H1 (cell line): Measurements from ENCODE around the gene OGG1. TPM values are rescaled to one million over a fixed set of nuclear protein-coding genes. Genes with fewer than 3 reads are reported as not detected.

ENCODE experiments used
- CTCF ChIA-PET: fragments of 300-600 bp; sonication (Branson Sonifier 250); formaldehyde crosslinking; loops from one replicate; lab custom pipeline; 2021; ENCODE audit not compliant: partially characterized antibody; lab: Charles Lee
- POLR2A ChIA-PET: fragments of 300-600 bp; sonication (Branson Sonifier 250); formaldehyde crosslinking; loops from one replicate; lab custom pipeline; 2021; ENCODE audit warnings: inconsistent platforms; ENCODE audit not compliant: partially characterized antibody; lab: Charles Lee
- DNase-seq, 2 experiments: peaks; one replicate each; pipeline versions ENCODE4 v3.0.0 to v3.0.0-alpha.2; 2010 to 2022; ENCODE audit warnings: low spot score in 2 of 2, low read depth in 1 of 2, mixed read lengths in 1 of 2
- FAIRE-seq: peaks from 2 replicates; lab custom pipeline; 2011; peaks lifted over from hg19 to GRCh38; lab: Jason Lieb, UNC
- H2AFZ ChIP-seq: 2 replicates; pipeline ENCODE4 v1.8.1; 2012; ENCODE audit warnings: low read length, inconsistent platforms
- H2AK5ac ChIP-seq: 2 replicates; pipeline ENCODE4 v1.6.1; 2013; ENCODE audit warnings: low read depth, low read length
- H2BK120ac ChIP-seq: replicated peaks from 2 replicates; pipeline ENCODE3; 2013; ENCODE audit warnings: low read depth, low read length, inconsistent platforms
- H2BK12ac ChIP-seq: 2 replicates; pipeline ENCODE4 v1.6.1; 2013; ENCODE audit warnings: low read depth, low read length
- H2BK15ac ChIP-seq: 2 replicates; pipeline ENCODE4 v1.6.1; 2013; ENCODE audit warnings: low read length
- H2BK20ac ChIP-seq: 2 replicates; pipeline ENCODE4 v1.6.1; 2013; ENCODE audit warnings: low read length
- H2BK5ac ChIP-seq: 2 replicates; pipeline ENCODE4 v1.6.1; 2013; ENCODE audit warnings: low read depth, low read length
- H3K14ac ChIP-seq: 2 replicates; pipeline ENCODE4 v1.6.1; 2013; ENCODE audit warnings: inconsistent platforms; ENCODE audit not compliant: insufficient read length
- H3K18ac ChIP-seq: 2 replicates; pipeline ENCODE4 v1.6.1; 2013; ENCODE audit warnings: low read length; ENCODE audit errors: extremely low read depth
- H3K23ac ChIP-seq: 2 replicates; pipeline ENCODE4 v1.6.1; 2013; ENCODE audit warnings: inconsistent platforms; ENCODE audit not compliant: insufficient read length
- H3K23me2 ChIP-seq: 2 replicates; pipeline ENCODE4 v1.6.1; 2013; ENCODE audit warnings: low read depth, low read length
- H3K27ac ChIP-seq: 2 replicates; pipeline ENCODE4 v1.6.1; 2011; ENCODE audit warnings: low read depth, low read length, inconsistent platforms
- H3K27me3 ChIP-seq, 4 experiments: replicated peaks in 1 of 4; 1 replicate in 1 of 4; 2 replicates in 3 of 4; pipeline versions ENCODE4 v1.6.1 to v1.8.1; 2011 to 2013; ENCODE audit warnings: low read length in 3 of 4, mild to moderate bottlenecking in 3 of 4, inconsistent platforms in 2 of 4, mixed read lengths in 2 of 4, moderate library complexity in 1 of 4; ENCODE audit not compliant: control insufficient read depth in 3 of 4, insufficient read depth in 3 of 4; ENCODE audit errors: extremely low read depth in 1 of 4
- H3K36me3 ChIP-seq, 4 experiments: 2 replicates each; pipeline versions ENCODE4 v1.6.1 to v1.8.1; 2011 to 2013; ENCODE audit warnings: mild to moderate bottlenecking in 4 of 4, low read length in 3 of 4, moderate library complexity in 2 of 4, control low read depth in 1 of 4, inconsistent platforms in 1 of 4; ENCODE audit not compliant: insufficient read depth in 4 of 4, control insufficient read depth in 2 of 4
- H3K4ac ChIP-seq: replicated peaks from 2 replicates; pipeline ENCODE3; 2013; ENCODE audit warnings: low read length, low read depth, mixed read lengths, inconsistent platforms; ENCODE audit not compliant: insufficient read length
- H3K4me1 ChIP-seq, 4 experiments: replicated peaks in 1 of 4; 1 replicate in 1 of 4; 2 replicates in 3 of 4; pipeline versions ENCODE4 v1.6.1 to v1.8.1; 2011 to 2013; ENCODE audit warnings: low read length in 3 of 4, inconsistent platforms in 2 of 4, mixed read lengths in 1 of 4; ENCODE audit not compliant: insufficient read depth in 4 of 4, control insufficient read depth in 3 of 4
- H3K4me2 ChIP-seq, 2 experiments: 2 replicates each; pipeline versions ENCODE4 v1.6.1 to v1.8.1; 2011 to 2013; ENCODE audit warnings: low read depth in 2 of 2, low read length in 2 of 2, control low read depth in 1 of 2, inconsistent platforms in 1 of 2, mild to moderate bottlenecking in 1 of 2; ENCODE audit not compliant: insufficient read depth in 1 of 2
- H3K4me3 ChIP-seq, 4 experiments: fragments of 200-600, 300-600 bp in 1 of 4; sonication (generic), shearing (Covaris generic), sonication (Bioruptor Twin) in 1 of 4; 2 replicates each; pipeline versions ENCODE4 v1.5.1 to v1.8.1; 2011 to 2016; ENCODE audit warnings: low read length in 4 of 4, low read depth in 3 of 4, control low read depth in 2 of 4, inconsistent platforms in 2 of 4, mild to moderate bottlenecking in 2 of 4, mixed read lengths in 1 of 4, moderate library complexity in 1 of 4; ENCODE audit not compliant: insufficient read depth in 2 of 4; ENCODE audit errors: extremely low read depth in 1 of 4
- H3K56ac ChIP-seq: replicated peaks from 2 replicates; pipeline ENCODE3; 2013; ENCODE audit warnings: low read depth, mild to moderate bottlenecking, mixed read lengths, low read length, inconsistent platforms; ENCODE audit not compliant: insufficient read length
- H3K79me1 ChIP-seq: 2 replicates; pipeline ENCODE4 v1.6.1; 2013; ENCODE audit warnings: low read depth, low read length, control low read depth
- H3K79me2 ChIP-seq, 2 experiments: 2 replicates each; pipeline versions ENCODE4 v1.6.1 to v1.8.1; 2012 to 2013; ENCODE audit warnings: low read length in 2 of 2, mild to moderate bottlenecking in 2 of 2, inconsistent platforms in 1 of 2; ENCODE audit not compliant: insufficient read depth in 2 of 2, control insufficient read depth in 1 of 2
- H3K9ac ChIP-seq, 4 experiments: replicated peaks in 1 of 4; 1 replicate in 1 of 4; 2 replicates in 3 of 4; pipeline versions ENCODE4 v1.6.1 to v1.8.1; 2011 to 2013; ENCODE audit warnings: low read depth in 3 of 4, low read length in 3 of 4, control low read depth in 2 of 4, mild to moderate bottlenecking in 2 of 4, moderate library complexity in 2 of 4, inconsistent platforms in 1 of 4; ENCODE audit errors: extremely low read depth in 1 of 4
- H3K9me3 ChIP-seq, 2 experiments: 2 replicates each; pipeline versions ENCODE4 v1.6.1 to v1.8.1; 2012 to 2013; ENCODE audit warnings: mild to moderate bottlenecking in 2 of 2, moderate library complexity in 2 of 2, control low read depth in 1 of 2, inconsistent platforms in 1 of 2, low read depth in 1 of 2, low read length in 1 of 2, mixed read lengths in 1 of 2; ENCODE audit not compliant: insufficient read depth in 2 of 2
- H4K20me1 ChIP-seq, 2 experiments: replicated peaks in 1 of 2; 2 replicates each; pipeline versions ENCODE3 to v1.8.1; 2011 to 2013; ENCODE audit warnings: inconsistent platforms in 2 of 2, low read length in 2 of 2, mild to moderate bottlenecking in 1 of 2; ENCODE audit not compliant: insufficient read depth in 2 of 2, control insufficient read depth in 1 of 2
- H4K5ac ChIP-seq: 2 replicates; pipeline ENCODE4 v1.6.1; 2013; ENCODE audit warnings: low read length, low read depth, mixed read lengths, inconsistent platforms; ENCODE audit not compliant: insufficient read length
- H4K8ac ChIP-seq: 2 replicates; pipeline ENCODE4 v1.8.0; 2013; ENCODE audit warnings: mild to moderate bottlenecking, moderate library complexity, low read length, inconsistent platforms; ENCODE audit not compliant: insufficient read depth; ENCODE audit errors: extremely low read depth
- H4K91ac ChIP-seq: replicated peaks from 2 replicates; pipeline ENCODE3; 2013; ENCODE audit warnings: low read length, mixed read lengths, inconsistent platforms; ENCODE audit not compliant: insufficient read length
- ASH2L ChIP-seq: fragments of 200-600, 300-600 bp; sonication (generic); IDR thresholded peaks from one replicate; pipeline ENCODE4 v1.7.1; 2017; ENCODE audit warnings: low read length
- CTBP2 ChIP-seq: IDR thresholded peaks from 2 replicates; pipeline ENCODE4 v1.7.0; 2011; ENCODE audit warnings: borderline replicate concordance, mild to moderate bottlenecking, moderate library complexity, mixed read lengths, low read length; ENCODE audit not compliant: insufficient read depth, insufficient read length
- FOSL1 ChIP-seq: IDR thresholded peaks from 2 replicates; pipeline ENCODE4 v1.6.1; 2011; ENCODE audit warnings: mild to moderate bottlenecking, low read depth, low read length, moderate library complexity; ENCODE audit not compliant: insufficient read depth
- HDAC2 ChIP-seq, 2 experiments: fragments of 300-600 bp in 1 of 2; sonication (generic) in 1 of 2; IDR thresholded peaks; 2 replicates each; pipeline ENCODE4 v1.6.1; 2011 to 2012; ENCODE audit warnings: low read depth in 2 of 2, low read length in 2 of 2, mild to moderate bottlenecking in 2 of 2, moderate library complexity in 2 of 2, borderline replicate concordance in 1 of 2, inconsistent platforms in 1 of 2
- JUN ChIP-seq: IDR thresholded peaks from 2 replicates; pipeline ENCODE4 v1.6.1; 2011; ENCODE audit warnings: low read depth, mild to moderate bottlenecking, improper control_type of control experiment, low read length
- PHF8 ChIP-seq: fragments of 200-600 bp; sonication (generic); conservative IDR thresholded peaks from 2 replicates; pipeline ENCODE4 v1.7.1; 2012; ENCODE audit warnings: low read depth, mild to moderate bottlenecking, inconsistent platforms, low read length, moderate library complexity
- RBBP5 ChIP-seq: IDR thresholded peaks from 2 replicates; pipeline ENCODE4 v1.7.1; 2012; ENCODE audit warnings: low read depth, mild to moderate bottlenecking, inconsistent platforms, low read length, moderate library complexity, borderline replicate concordance
- RFX5 ChIP-seq: IDR thresholded peaks from 2 replicates; pipeline ENCODE4 v1.6.1; 2011; ENCODE audit warnings: low read depth, low read length, improper control_type of control experiment, borderline replicate concordance
- TEAD4 ChIP-seq: IDR thresholded peaks from 2 replicates; pipeline ENCODE4 v1.6.1; 2012; ENCODE audit warnings: low read depth, low read length, inconsistent platforms, mixed read lengths
- WGBS, 2 experiments: shearing (Covaris generic) in 1 of 2; methylation state at CpG; one replicate each; pipeline versions ENCODE4 v1.1.6 to v1.1.7; 2013 to 2015; ENCODE audit warnings: low lambda C conversion rate in 2 of 2, mixed read lengths in 2 of 2, inconsistent platforms in 1 of 2, low coverage in 1 of 2, missing lambda C conversion rate in 1 of 2; ENCODE audit not compliant: insufficient replicate concordance in 2 of 2, insufficient coverage in 1 of 2, insufficient read length in 1 of 2; ENCODE audit errors: extremely low coverage in 1 of 2, missing lambda C conversion rate in 1 of 2; 5-methylcytosine and 5-hydroxymethylcytosine counted together
- polyA plus RNA-seq, 7 experiments: library from polyadenylated mRNA; depleted of rRNA in 3 of 7; stranded (reverse) in 5 of 7; unstranded in 2 of 7; fragments of >200 nt in 5 of 7; fragments of 200-250 nt in 2 of 7; gene quantifications; 1 replicate in 5 of 7; 2 replicates in 1 of 7; 4 replicates in 1 of 7; pipeline versions ENCODE4 v1.2.1 to v1.2.3, GENCODE V29; 2011 to 2013; ENCODE audit warnings: missing spikeins in 2 of 7, mixed read lengths in 2 of 7
- total RNA-seq: library from RNA; stranded (reverse); fragmentation: NEBNext Ultra II Directional; extraction: Animal tissue kit (Norgen Biotek cat#: 25700); gene quantifications from 2 replicates; pipeline ENCODE4 v1.2.1, GENCODE V29; 2021
- TF ChIP-seq, protein P1 (sequence below): IDR thresholded peaks from 2 replicates; pipeline ENCODE4 v1.6.1; 2012; ENCODE audit warnings: low read length, inconsistent platforms

Gene OGG1
- total and polyA plus RNA-seq, 2 of the 8 experiments (the other 6 are each of a cell fraction or from before 2014, with no cell fraction given), result 29.6 to 46.8 TPM

DNA sequence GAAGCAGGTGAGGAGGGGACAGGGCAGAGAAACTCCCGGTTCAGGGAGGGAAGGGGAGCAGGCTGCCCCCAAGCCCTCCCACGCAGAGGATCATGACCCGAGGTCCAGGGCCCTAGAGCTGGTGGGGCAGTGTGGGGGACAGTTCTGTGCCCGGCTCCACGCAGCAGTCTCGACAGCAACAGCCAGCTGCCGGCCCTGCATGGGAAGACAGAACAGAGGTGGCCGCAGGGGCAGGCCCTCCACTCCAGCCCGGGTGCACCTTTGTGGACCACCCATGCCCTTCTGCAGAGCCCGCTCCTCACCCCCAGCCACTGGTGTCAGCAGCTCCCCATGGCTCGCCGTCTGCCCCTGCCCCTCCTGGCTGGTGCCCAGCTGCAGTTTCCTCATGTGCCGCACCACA lies 7.7 kb downstream of the OGG1 start:
- CTCF ChIA-PET, result no interaction called here
- Histone ChIP-seq H3K79me2 (no peaks in the 10 kb centered on the region), H3K4me3 (no peak overlapping the region), H3K9ac (no peak overlapping the region), H3K4me1 (no peaks in the 10 kb centered on the region), H4K20me1 (peaks cover 0 to 10% of the 10 kb centered on the region in 2 experiments), H3K23me2 (no peaks in the 10 kb centered on the region), H3K27ac (no peak overlapping the region), H3K9me3 (no peaks in the 10 kb centered on the region), H3K4ac (no peak overlapping the region), H3K23ac (no peak overlapping the region), H3K79me1 (no peaks in the 10 kb centered on the region), H3K4me2 (no peak overlapping the region), H3K36me3 (peaks cover 3 to 38% (median 18%) of the 10 kb centered on the region in 4 experiments; a peak in 7 of 8 replicates), H2AK5ac (no peak overlapping the region), H2AFZ (no peak overlapping the region), H2BK15ac (no peak overlapping the region), H4K91ac (no peak overlapping the region), H2BK5ac (no peak overlapping the region), H4K5ac (no peak overlapping the region), H2BK120ac (no peak overlapping the region), H3K18ac (no peak overlapping the region), H2BK12ac (no peak overlapping the region), H3K14ac (no peak overlapping the region), H4K8ac (no peak overlapping the region), H3K27me3 (no peaks in the 10 kb centered on the region; a peak in 1 of 7 replicates), H2BK20ac (no peak overlapping the region), H3K56ac (no peak overlapping the region)
- TF ChIP-seq FOSL1 (no peak), PHF8 (no peak), TEAD4 (no peak), RFX5 (no peak), JUN (no peak), HDAC2 (IDR thresholded peaks at IDR 0.05; ENCODE audit: borderline replicate concordance in 1 of 2, low read depth in 2 of 2, low read length in 2 of 2) (no peak), RBBP5 (no peak), ASH2L (no peak), CTBP2 (no peak)
- TF ChIP-seq, protein P1, sequence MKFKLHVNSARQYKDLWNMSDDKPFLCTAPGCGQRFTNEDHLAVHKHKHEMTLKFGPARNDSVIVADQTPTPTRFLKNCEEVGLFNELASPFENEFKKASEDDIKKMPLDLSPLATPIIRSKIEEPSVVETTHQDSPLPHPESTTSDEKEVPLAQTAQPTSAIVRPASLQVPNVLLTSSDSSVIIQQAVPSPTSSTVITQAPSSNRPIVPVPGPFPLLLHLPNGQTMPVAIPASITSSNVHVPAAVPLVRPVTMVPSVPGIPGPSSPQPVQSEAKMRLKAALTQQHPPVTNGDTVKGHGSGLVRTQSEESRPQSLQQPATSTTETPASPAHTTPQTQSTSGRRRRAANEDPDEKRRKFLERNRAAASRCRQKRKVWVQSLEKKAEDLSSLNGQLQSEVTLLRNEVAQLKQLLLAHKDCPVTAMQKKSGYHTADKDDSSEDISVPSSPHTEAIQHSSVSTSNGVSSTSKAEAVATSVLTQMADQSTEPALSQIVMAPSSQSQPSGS, result no peak
- no peak for DNase-seq
- no peak for FAIRE-seq
- 92% methylated on average over 13 of the region's 13 CpGs; no CpG with 5 or more reads in 1 of the 2 experiments for WGBS, 2 experiments
- POLR2A ChIA-PET, result interaction anchor here (0.5 to 0.6 kb wide), 2 partner anchors 8 to 57 kb away, joined by 4 read pairs; no protein-coding TSS in a partner anchor
